Kidney glomerular epithelial cell (primary cell): Measurements from ENCODE around the gene C4BPB.

Source experiments
- DNase-seq: peaks from one replicate; lab custom pipeline; 2025; lab: John Stamatoyannopoulos, UW

Gene C4BPB

DNA sequence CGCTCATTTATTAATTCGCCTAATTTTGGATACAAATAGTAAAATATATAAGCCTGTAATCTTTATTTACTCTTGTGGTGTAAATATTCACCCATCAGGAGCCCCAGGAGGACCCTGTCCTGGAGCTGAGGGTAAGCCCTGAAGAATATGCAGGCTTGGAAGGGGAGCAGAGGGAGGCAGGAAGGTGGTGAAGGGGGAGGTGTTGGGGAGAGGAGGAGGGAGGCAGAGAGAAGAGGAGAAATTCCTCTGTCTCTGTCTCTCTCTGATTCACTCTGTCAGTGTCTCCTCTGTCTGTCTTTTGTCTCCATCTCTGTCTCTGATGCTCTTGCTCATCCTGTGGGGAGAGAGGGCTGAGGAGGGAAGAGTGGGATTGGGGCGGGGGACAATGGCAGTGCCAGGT is 2.8 kb upstream of the C4BPB start:
- DNase-seq: no peak

GRCh38 chr1:207088161-207088560 is 499 bp upstream of the C4BPB start:
- peak; percentile 9 for DNase-seq

GRCh38 chr1:207089627-207090355 is 1.1 kb downstream of the C4BPB start:
- DNase-seq: no peak

DNA sequence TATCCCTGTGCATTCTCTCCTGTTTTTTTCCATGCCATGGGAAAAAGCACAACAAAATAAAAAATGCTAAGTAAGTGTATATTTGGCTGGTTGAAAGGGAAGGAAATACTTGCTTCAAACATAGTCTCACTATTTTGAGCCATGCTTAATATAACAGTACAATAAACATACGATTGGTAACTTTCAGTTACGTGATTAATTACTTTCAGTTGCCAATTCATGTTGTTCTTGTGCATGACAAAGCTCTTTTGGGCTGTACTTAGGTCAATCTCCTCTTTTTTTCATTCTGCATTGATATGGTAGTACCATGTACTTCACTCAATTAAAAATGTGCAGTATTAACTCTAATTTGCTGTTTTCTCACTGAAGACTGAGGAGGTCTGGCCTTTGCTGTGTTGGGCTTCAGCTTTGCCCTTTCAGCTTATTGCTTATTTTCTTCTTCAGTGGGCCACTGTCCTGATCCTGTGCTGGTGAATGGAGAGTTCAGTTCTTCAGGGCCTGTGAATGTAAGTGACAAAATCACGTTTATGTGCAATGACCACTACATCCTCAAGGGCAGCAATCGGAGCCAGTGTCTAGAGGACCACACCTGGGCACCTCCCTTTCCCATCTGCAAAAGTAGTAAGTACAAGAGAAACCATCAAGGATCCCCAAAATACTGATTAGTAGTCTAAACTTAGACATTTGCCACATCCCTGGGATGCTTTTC is 2.7 kb downstream of the C4BPB start:
- DNase-seq: no peak

DNA sequence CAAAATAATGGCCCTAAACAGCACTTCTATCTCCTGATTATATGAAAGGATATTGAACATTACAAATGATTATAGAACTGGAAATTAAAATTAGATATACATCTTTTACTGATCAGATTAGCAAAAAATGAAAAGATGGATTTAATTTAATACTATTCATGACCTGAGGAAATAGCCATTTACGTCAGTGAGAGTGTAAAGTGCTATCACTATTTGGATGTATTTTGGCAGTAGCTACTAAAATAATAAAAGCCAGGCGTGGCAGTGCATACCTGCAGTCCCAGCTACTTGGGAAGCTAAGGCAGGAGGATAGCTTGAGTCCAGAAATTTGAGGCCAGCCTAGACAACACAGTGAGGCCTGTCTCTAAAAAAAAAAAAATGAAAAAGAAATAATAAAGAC is 5.3 kb downstream of the C4BPB start:
- DNase-seq: no peak

DNA sequence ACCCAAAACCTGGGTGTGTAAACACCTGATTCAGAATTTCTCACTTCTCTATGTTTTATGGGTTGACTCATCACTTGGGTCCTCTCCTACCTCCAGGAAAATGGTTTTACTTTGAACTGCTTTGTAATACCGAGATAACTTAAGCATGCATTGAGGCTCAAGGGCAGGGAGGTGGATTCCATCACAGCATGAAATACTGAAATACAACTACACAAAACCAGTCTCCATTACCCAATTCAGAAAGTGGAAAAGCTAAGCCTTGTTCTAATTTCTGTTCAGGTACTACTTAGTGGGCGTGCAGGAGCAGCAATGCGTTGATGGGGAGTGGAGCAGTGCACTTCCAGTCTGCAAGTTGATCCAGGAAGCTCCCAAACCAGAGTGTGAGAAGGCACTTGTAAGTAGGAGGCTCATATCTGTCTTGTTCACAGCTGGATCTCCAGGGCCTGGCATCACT is 9.2 kb downstream of the C4BPB start:
- no peak for DNase-seq

DNA sequence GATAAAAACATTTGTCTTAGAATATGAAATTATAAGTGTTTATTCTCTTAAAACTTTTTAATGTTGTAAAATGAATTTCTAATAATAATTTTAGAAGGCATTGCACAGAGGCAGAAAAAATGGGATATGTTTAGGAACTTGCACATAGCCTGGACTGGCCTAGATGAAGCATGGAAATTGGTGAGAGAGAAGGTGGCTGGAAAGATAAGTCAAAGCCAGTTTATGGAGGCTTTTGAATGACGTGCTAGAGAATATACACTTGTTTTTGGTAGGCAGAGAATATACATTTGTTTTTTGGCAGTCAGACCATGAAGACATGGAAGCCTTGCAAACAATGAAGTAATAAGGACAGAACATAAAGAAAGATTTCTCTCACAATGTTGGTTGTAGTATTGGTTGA is 13.1 kb downstream of the C4BPB start:
- DNase-seq: no peak

GRCh38 chr1:207102146-207102545 is 13.5 kb downstream of the C4BPB start:
- no peak for DNase-seq

DNA sequence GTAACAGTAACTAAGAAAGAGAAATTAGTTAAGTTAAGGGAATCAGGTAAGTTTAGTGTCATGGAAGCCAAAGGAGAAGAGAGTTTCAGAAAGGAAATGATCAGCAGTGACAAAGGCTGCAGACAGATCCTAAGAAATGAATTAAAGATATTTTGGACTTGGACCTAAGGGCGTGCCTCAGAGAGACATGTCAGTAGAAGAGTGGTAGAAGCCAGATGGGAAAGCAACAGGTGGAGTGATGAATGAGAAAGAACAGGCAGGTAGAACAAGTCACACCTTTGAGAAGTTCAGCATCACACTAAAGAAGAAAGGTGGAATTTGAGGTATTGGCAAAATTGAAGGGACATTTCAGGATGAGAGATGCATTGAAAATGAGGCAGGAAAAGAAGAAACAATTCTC is 14.0 kb downstream of the C4BPB start:
- DNase-seq: no peak

DNA sequence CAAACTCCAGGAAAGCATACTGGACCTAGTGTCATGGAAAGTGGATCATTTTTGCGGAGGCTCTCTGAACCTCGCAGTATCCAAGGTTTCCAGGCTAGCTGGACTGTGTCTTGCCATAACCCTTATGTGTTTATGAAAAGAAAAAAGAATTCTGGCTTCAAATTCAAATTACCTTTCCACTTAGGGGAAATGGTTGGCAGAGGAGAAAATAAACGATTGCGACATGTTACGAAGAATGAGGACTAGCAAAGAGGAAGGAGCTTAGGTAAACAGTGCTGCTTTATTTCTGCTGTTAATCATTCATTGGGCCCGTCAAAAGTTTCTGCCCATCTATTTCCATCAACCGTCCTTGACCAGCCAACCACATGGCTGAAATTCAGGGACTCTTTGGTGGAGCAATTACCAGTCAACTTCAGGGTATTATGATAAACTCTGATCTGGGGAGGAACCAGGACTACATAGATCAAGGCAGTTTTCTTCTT is 15.3 kb downstream of the C4BPB start, which contains the start of gene C4BPA:
TSS of gene C4BPA (plus strand) at position 342 of the 482 bp plus-strand sequence. CDS start 8,793 bp downstream, outside the sequence.
- DNase-seq: no peak

DNA sequence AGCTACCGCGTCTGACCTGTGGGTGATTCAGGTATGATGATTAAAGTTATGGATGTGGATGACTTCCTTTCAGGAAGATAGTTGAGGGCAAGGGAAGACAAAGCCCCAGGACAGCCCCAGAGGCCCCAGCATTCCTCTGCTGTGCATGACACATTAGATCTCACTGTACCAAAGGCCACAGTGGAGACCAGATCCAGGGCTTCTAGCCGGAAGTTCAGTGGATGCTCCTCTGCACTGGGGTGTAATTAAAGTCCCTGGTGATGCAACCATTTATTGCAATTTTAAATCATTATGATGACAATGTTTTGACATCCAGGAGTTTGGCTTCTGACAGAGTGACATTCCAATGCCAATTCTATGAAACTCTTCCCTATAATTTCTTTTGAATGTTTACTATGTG is 20.3 kb downstream of the C4BPB start:
- DNase-seq: no peak

- no peak for DNase-seq
These were observed 24.1 kb downstream of the C4BPB start for GRCh38 chr1:207112616-207113296.

- no peak for DNase-seq
These were observed 26.6 kb downstream of the C4BPB start for GRCh38 chr1:207115269-207115668.

DNA sequence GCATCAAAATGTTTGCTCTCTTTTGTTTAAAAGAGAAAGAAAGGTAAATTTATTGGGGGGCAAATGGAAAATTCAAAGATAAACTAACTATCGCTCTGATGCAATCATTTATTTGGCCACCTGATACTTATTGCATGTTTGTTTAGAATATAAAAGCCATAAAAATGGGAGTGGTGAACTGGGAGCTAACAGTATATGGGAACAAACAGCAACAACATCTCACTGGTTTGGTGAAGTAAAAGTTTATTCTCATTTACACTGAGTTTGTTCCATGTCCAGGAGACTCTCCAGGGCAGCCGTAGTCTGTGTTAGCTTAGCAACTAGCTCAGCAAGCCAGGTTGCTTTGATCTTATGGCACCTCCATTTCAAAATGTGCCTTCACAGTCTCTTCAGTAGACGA is 35.7 kb downstream of the C4BPB start:
- no peak for DNase-seq

- DNase-seq: no peak
These were observed 39.8 kb downstream of the C4BPB start for GRCh38 chr1:207128336-207128921.

- DNase-seq: no peak
These were observed 40.4 kb downstream of the C4BPB start for GRCh38 chr1:207129053-207129452.

- no peak for DNase-seq
These were observed 41.8 kb downstream of the C4BPB start for GRCh38 chr1:207130252-207131036.

GRCh38 chr1:207131163-207131562 is 42.5 kb downstream of the C4BPB start:
- no peak for DNase-seq

DNA sequence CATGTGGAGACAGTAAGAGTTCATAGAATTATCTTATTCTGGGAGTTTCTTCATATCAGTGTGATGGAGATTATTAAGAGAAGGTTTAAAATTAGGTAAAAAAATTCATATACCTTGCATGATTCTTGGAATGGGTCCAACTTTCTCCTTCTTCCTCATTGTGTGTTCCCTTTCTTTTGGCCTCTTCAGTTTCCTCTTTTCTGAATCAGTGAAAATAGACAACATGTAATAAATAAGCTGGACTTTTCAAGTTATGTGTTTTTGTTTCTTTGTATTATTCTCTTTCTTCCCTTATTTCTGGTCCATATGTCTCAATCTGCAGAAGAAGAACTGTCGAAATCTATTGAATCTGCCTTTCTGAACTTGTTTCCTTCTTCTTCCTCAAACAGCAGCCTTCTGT is 45.9 kb downstream of the C4BPB start:
- no peak for DNase-seq

- no peak for DNase-seq
These were observed 51.0 kb downstream of the C4BPB start for GRCh38 chr1:207139616-207140015.

DNA sequence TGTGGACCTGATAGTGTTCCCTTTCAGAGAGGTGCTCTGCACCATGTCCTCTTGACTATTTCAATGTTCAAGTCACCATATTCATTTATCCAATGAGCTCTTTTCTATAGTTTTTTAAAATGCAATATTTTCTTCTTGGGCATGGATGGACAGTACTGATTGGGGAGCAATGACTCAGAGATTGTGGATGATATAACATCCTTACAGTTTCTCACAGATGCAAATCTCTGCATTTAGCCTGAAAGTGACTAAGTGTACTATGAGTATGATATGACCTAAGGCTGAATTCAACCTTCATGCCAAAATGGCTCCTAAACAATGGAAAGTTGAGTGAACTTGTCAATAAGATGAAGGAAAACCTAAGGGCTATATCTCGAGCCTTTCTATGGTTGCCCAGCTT is 51.9 kb downstream of the C4BPB start:
- no peak for DNase-seq
